SKM-1 treated with dmso at 0.1 percent for 144 hours (cell line): Measurements from ENCODE around the gene GABARAPL2.
"Not testable (repeated sequence)": the region's sequence is repeated elsewhere in the genome, so short reads cannot be mapped to it uniquely, and the experiment has no call there.

ENCODE experiments used
- DNase-seq: peaks from one replicate; lab custom pipeline; 2025; ENCODE audit not compliant: unreplicated experiment; lab: John Stamatoyannopoulos, UW

The GABARAPL2 gene, protein sequence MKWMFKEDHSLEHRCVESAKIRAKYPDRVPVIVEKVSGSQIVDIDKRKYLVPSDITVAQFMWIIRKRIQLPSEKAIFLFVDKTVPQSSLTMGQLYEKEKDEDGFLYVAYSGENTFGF

DNA sequence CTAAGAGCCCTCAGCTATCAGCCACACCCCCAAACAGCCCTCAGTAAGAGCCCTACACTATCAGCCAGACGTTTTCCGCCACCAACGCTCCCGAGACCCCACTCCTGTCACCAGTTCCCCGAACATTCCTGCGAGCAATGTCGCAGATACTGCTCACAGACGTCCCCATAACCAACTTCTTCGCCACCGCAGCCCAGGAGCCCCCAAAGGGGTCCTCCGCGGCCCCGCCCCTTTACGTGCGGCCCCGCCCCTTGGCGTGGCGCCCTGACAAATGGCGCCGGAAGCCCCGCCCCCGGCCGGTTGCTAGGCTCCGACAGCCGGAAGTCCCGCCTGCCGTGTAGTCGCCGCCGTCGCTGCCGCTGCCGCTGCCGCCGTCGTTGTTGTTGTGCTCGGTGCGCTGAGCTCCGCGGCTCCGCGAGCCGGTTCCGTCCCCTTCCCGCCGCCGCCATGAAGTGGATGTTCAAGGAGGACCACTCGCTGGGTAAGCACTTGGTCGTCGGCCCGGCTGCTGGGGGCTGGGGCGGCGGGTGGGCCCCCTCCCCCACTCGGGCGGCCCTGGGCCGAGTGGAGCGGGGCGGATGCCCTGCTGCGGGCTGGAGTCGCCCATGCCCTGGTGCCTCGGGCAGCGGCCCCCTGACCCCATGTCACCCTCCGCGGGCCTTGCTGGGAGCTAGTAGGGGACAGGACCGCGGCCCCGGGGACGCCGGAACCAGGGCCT, at the start of gene GABARAPL2:
Gene GABARAPL2 (plus strand): TSS at position 340 of the 718 bp plus-strand sequence. CDS start 108 bp downstream, at position 448.
- DNase-seq = peak; percentile 70

DNA sequence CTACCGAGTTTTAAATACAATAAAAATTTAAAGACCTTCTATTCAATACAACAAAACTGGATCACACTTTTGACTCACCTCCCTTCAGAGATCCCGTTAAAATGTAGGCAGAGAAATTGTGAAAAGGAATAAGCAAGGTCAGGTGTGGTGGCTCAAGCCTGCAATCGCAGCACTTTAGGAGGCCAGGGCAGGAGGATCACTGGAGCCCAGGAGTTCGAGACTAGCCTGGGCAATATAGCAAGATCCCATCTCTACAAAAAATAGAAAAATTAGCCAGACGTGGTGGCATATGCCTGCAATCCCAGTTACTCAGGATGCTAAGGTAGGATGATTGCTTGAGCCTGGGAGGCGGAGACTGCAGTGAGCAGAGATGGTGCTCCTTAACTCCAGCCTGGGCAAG, 47.0 kb upstream of the GABARAPL2 start:
- no peak for DNase-seq

GRCh38 chr16:75526032-75526790, 40.0 kb upstream of the GABARAPL2 start:
- no peak for DNase-seq

DNA sequence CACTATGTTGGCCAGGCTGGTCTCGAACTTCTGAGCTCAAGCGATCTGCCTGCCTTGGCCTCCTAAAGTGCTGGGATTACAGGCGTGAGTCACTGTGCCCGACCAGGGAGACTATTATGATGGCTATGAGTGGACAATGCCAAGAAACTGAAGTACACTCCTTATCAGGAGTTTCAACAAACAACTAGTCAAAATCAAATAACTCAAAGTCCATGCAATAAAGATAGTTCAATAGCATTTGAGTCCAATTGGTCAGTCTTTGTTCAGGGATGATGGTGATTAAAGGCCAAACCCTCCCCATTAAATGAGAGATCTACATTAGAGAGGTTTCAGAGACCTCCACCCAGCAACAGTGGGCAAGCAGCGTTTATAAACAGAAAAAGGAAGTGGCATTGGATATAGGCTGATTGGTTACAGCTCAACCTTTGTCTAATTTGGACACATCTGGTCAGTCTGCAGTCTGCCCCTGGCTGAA, 38.3 kb upstream of the GABARAPL2 start:
- no peak for DNase-seq

- DNase-seq = no peak
These were observed 36.9 kb upstream of the GABARAPL2 start for GRCh38 chr16:75529056-75529905.

DNA sequence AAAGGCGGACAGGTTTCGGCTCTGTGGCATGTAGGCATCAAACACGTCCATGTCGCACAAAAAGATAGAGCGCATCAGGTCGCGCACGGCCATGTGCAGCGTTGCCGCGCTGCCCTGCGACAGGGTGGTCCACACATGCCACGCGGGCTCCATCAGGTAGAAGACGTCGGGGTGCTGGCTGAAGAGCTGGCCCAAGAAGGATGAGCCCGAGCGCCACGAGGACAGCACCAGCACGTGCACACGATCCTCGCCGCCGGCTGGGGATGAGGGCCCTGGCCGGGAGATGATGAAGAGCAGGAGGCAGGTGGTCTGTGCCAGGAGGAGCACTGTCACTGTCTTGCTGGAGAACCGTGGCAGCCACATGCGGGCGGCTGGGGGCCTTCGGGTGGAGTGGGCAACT, 36.2 kb upstream of the GABARAPL2 start:
- DNase-seq = no peak

DNA sequence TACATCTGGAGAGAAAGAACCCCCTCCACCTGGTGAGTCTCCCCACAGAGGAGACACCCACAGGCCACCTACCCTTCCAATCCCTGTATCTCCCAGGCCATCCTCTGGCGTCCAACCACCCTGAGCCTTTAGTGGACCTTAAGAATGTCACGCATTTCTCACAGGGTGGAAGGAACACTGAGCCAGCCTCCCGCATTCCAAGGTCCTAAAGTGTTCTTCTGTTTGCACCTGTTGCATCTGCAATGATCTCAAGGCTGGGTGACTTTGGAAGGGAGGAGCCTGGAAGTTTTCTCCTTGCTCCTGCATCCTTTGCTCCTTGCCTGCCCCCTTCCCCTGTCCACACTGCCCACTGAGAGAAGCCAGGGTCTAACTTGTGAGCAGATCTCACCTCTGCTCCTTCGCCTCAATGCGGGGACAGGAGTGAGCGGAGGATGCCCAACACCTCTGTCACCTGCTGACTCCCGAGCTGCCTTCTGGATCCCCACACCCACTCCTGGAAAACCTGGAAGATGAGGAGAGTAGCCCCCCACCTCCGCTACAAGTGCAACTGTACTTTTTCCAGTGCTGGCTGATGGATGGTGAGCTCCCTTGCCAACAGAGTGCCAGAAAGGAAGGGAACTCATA, 33.9 kb upstream of the GABARAPL2 start:
- DNase-seq = no peak

GRCh38 chr16:75532791-75533190, 33.4 kb upstream of the GABARAPL2 start:
- no peak for DNase-seq

- DNase-seq = no peak
These were observed 31.5 kb upstream of the GABARAPL2 start for GRCh38 chr16:75534560-75535205.

GRCh38 chr16:75535211-75535843, 30.9 kb upstream of the GABARAPL2 start:
- DNase-seq = no peak

GRCh38 chr16:75535901-75536300, 30.3 kb upstream of the GABARAPL2 start, which contains the start of gene CHST5:
CHST5 (minus strand) TSS chr16:75536108; CDS start chr16:75530384, 5,724 bp downstream.
- no peak for DNase-seq

DNA sequence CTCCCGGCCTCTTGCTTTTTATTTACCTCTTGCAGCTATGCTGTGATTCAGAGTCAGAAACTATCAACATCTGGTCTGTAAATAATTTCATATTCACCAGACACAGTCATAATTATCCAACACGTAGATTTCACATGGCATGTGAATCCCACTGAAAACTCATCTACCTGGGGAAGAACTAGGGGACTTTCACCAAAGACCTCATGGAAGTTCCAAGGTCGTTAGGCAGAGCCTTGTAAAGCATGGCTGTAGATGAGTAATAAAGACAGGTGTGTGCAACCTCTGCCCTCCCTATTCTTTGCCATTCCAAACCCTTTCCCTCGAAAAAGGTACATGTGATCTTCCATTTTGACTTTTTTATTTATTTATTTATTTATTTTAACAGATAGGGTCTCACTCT, 28.4 kb upstream of the GABARAPL2 start:
- DNase-seq = no peak

GRCh38 chr16:75538882-75539565, 27.2 kb upstream of the GABARAPL2 start:
- not testable (repeated sequence) for DNase-seq

DNA sequence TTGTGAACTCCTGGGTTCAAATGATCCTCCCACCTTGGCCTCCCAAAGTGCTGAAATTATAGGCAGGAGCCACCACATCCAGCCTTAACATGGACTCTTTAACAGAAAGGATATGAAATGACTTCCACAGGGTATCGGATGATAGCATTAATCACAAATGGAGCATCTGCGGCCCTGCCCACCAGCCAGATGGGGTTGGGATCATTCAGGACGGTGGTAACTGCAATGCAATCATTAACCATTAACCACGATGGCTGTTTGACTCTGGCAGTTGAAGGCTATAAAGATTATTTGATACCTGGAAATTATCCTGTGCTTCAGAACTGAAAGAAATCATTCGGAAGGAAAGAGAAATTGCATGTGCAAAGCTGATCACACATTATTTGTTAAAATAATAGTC, 24.9 kb upstream of the GABARAPL2 start:
- no peak for DNase-seq

DNA sequence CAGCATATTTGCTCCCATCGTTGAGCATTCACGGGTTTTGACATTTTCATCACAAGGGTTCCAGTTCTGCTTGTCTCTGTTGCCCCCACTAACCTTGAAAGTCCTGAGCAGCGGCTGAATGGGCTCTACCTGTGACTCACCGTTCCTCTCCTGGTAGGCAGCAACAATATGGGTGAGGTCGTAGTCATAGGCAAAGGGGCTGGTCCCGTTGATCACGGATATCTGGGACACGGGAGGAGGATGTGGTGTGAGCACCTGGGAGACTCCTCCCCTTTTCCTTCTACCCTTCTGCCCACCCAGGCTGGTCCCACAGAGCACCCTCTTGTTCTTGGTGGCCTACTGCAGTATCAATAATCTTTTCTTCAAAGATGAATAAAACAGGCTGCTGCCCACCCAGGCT, 23.7 kb upstream of the GABARAPL2 start:
- not testable (repeated sequence) for DNase-seq

- DNase-seq = not testable (repeated sequence)
These were observed 20.3 kb upstream of the GABARAPL2 start for GRCh38 chr16:75545879-75546278.

DNA sequence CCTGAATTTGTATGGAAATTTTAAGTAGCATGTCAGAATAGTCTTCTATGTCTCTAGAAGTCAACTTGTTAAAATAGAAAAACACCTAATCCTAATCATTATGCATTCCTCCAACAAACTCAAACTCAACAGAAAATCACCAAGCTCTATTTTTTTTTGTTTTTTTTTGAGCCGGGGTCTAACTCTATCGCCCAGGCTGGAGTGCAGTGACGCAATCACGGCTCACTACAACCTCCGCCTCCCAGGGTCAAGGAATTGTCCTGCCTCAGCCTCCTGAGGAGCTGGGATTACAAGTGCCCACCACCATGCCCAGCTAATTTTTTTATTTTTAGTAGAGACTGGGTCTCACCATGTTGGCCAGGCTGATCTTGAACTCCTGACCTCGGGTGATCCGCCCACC, 19.9 kb upstream of the GABARAPL2 start:
- DNase-seq = no peak

DNA sequence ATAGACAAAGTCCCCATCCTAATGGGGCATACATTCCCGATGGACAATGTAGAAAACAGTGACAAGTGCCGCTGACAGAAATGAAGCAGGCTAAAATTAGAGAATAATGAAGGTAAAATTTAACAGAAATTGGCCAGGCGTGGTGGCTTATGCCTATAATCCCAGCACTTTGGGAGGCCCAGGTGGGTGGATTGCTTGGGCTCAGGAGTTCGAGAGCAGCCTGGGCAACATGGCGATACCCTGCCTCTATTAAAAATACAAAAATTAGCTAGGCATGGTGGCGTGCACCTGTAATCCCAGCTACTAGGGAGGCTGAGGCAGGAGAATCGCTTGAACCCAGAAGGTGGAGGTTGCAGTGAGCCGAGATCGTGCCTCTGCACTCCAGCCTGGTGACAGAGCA, 17.7 kb upstream of the GABARAPL2 start:
- not testable (repeated sequence) for DNase-seq

DNA sequence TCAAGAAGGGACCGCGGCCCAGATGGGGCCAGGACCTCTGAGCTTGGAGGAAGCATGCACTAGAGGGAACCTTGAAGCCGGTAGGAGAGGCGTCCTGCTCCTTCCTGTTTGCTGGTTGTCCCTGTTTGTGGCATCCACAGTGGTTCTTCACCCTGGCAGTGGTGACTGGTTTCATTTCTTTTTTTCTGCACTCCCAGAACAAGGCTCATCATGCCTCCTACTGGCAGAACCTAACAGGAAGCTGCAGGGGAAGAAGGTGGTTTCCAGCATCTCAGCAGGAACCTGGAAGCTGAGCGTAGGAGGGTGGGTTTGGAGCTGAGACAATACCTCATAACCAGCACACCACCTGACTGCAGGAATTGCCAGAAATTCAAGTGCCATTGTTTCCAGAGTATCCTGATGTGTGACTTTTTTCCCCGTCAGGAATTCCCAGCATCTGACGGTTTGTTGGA, 15.9 kb upstream of the GABARAPL2 start:
- peak; percentile 47 for DNase-seq
